Right lobe of liver (tissue), 4 donors: ENCODE results near the gene C9orf152.

Experiments
- POLR2A ChIP-seq: fragments of 450-650 bp; IDR thresholded peaks from one replicate; pipeline ENCODE4 v1.6.1; 2017; ENCODE audit warnings: antibody characterized with exemption, mild to moderate bottlenecking
- TF ChIP-seq, protein P1 (sequence below), 4 donors: fragments of 200-600 bp in 3 of 4; fragments of 450-650 bp in 1 of 4; IDR thresholded peaks; one replicate each; pipeline versions ENCODE4 v1.5.1 to v1.8.0; 2016 to 2022; ENCODE audit warnings: antibody characterized with exemption in 4 of 4, mild to moderate bottlenecking in 2 of 4
- donor health status: DM: no; HTN: no; CAD: no.
- donor health status: DM: no; HTN: no; CAD: no.
- donor health status: DM: no; HTN: yes; CAD: no.

DNA sequence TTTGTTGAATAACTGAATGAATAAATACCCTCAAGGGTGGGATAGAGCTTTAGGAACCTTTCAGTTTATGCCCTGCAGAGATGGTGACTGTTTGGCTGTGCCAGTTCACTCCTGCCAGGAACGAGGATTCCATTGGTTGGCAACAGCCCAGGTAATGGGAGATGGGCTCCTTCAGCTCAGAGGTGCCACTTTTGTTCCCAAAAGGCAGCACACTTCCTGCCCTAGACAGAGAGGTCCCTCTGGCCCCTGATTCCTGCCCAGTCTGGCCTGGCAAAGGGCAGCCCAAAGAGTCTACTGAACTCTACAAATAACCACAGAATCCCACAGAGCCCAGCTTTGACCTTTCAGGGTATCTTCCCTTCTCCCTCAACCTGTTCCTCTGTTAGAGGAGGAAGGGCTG is 1.6 kb downstream of the C9orf152 start:
- TF ChIP-seq, protein P1, sequence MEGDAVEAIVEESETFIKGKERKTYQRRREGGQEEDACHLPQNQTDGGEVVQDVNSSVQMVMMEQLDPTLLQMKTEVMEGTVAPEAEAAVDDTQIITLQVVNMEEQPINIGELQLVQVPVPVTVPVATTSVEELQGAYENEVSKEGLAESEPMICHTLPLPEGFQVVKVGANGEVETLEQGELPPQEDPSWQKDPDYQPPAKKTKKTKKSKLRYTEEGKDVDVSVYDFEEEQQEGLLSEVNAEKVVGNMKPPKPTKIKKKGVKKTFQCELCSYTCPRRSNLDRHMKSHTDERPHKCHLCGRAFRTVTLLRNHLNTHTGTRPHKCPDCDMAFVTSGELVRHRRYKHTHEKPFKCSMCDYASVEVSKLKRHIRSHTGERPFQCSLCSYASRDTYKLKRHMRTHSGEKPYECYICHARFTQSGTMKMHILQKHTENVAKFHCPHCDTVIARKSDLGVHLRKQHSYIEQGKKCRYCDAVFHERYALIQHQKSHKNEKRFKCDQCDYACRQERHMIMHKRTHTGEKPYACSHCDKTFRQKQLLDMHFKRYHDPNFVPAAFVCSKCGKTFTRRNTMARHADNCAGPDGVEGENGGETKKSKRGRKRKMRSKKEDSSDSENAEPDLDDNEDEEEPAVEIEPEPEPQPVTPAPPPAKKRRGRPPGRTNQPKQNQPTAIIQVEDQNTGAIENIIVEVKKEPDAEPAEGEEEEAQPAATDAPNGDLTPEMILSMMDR (IDR thresholded peaks at IDR 0.05): no peak
- no peak for TF ChIP-seq POLR2A
